ENCODE data around the gene INTS11.

DNA sequence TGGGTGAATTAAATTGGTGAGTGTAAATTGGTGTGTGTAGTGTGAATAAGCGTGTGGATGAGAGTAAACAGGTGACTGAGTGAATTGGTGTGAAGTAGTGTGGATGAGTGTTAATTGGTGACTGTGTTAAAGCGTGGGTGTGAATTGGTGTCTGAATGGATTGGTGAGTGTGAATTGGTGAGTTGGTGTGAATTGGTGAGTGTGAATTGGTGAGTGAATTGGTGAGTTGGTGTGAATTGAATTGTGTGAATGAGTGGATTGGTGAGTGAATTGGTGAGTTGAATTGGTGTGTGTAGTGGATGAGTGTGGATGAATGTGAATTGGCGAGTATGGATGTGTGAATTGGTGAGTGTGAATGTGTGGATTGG lies 42.2 kb upstream of the INTS11 start:
- TF ChIP-seq CTCF (IDR thresholded peaks at IDR 0.05) (no peak), POLR2A (IDR thresholded peaks at IDR 0.05) (no peak)

Measured in prostate gland (tissue), 2 donors.